NOMO-1 (cell line): ENCODE data around the gene PTPN23.

Source experiments
- DNase-seq, 2 experiments: peaks; one replicate each; lab custom pipeline; 2025; ENCODE audit not compliant: unreplicated experiment in 2 of 2; lab: John Stamatoyannopoulos, UW

PTPN23 gene

DNA sequence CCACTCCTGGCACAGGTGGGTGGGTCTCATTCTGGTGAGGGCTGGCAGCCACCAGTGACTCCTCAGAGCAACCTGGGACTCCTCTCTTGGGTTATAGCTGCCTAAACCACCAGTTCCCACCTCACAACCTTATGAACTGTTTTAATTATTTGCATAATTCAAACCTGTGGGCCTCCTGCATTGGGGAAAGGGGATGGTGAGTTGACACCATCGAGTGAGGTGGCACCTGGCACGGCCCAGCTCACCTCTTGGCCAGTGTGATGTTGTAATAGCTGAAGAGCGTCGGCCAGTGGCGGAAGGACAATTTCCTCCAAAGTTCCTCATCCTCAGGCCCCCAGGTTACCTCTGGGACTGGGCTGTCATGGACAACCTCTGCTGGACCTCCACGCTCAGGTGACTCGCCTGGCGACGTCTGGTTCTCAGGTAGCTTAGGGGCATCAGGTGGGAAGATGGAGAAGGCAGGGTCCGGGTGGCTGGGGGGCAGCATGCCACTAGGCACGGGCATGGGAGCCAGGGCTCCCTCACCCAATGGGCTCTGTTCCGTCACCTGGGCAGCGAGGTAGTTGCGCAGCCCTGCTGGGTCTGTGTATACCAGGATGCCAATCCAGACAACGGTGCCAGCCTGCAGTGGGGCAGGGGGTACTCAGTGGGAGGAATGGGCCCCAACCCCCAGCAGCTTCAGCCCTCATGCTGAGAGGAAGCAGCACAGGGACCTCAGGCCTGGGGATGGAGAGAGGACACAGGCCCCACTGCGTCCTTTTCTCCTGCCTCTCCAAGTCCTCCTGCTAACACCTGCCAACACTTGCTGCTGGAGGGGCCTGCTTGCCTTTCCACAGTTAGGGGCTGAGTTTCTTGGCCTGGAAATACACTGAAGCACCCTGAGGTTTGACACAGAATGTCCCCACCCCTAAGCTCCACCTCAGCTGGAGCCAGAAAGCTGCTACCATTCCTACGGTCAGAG, 38.5 kb downstream of the PTPN23 start:
- DNase-seq = no peak

DNA sequence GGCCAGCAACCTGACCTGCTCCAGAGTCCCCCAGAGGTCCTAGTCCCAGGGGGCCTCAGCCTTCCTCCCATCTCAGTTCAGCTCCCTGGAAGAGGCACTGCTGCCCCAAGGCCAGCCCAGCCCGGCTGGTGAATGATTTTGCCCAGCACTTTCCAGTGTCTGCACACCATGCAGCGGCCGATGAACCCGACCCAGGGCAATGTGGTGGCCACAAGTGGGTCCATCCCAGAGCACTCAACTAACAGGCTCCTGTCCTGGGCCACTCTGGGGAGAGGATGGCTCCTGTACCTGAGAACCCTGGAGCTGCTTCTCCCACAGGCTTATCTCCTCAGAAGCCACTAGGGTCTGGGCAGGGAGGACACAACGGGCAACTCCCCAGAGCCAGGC, 39.2 kb downstream of the PTPN23 start:
- no peak for DNase-seq

DNA sequence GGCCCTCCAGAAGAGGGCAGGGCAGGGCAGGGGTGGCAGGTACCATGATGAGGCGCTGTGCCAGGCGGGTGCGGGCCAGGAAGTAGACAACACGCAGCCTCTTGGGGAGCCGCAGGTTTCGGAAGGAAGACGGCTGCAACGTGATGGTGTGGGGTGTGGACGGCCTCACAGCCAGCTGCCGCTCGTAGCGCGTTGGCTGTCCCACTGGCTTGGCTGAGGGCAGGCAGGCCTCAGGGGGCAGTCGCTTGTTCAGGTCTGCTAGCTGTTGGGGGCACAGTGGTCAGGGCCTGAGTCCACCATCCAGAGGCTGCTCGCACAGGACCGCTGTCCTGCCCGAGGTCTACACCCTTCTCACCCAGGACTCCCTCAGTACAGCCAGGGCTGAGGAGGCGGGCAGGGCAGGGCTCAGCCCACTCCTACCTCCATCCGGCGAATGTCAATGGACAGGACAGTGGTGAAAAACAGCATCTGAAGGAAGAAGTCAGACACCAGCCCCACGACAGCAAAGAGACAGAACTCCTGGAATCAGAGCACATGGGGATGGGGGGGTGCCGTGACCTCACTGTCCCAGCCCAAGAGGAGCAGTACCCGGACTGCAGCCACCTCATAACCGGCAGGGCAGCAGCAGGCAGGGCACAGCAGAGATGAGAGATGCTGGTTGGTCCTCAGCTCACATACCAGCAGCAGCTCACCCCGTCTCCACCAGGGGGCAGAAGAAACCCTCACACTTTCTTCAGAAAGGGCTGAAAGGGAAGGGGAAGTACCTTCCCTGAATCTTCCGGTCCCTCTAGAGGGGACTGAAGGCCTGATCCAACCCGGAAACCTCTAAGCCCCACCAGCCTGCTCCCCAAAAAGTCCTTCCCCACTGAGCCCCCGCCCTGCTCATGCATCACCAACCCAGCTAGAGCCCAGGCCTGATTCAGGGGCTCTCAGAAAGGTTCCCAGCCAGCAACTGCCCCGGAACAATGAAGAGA, 40.0 kb downstream of the PTPN23 start:
- peak; percentile 73 to 83 for DNase-seq

- DNase-seq = no peak
These were observed 41.2 kb downstream of the PTPN23 start for GRCh38 chr3:47421741-47422649.

- no peak for DNase-seq
These were observed 41.9 kb downstream of the PTPN23 start for GRCh38 chr3:47422743-47423142.

GRCh38 chr3:47423548-47424145, 42.8 kb downstream of the PTPN23 start:
- no peak for DNase-seq

- no peak for DNase-seq
These were observed 43.9 kb downstream of the PTPN23 start for GRCh38 chr3:47424434-47425382.

- no peak for DNase-seq
These were observed 44.6 kb downstream of the PTPN23 start for GRCh38 chr3:47425383-47425778.

GRCh38 chr3:47425959-47426358, 45.1 kb downstream of the PTPN23 start:
- no peak for DNase-seq

GRCh38 chr3:47427866-47428265, 47.0 kb downstream of the PTPN23 start:
- DNase-seq = no peak

GRCh38 chr3:47428662-47429061, 47.8 kb downstream of the PTPN23 start:
- DNase-seq = no peak

GRCh38 chr3:47429476-47430270, 48.9 kb downstream of the PTPN23 start:
- no peak for DNase-seq

- DNase-seq = no peak
These were observed 49.8 kb downstream of the PTPN23 start for GRCh38 chr3:47430606-47431005.

DNA sequence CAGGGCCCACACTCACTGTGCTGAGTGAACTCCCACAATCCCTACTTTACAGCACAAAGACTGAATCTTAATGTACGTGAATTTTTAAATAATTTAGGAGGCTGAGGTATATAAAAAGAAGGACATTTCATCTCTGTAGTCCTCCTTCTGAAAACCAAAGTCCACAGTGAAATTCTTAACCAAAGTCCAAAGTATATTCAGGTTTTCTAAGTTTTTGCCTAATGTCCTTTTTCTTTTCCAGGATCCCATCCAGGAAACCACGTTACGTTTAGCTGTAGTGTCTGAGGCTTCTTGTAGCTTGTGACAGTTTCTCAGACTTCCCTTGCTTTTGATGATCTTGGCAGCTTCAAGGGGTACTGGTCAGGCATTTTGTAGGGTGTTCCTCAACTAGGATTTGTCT, 50.4 kb downstream of the PTPN23 start:
- DNase-seq = no peak

- DNase-seq = no peak
These were observed 51.9 kb downstream of the PTPN23 start for GRCh38 chr3:47432673-47433072.

- DNase-seq = no peak
These were observed 53.0 kb downstream of the PTPN23 start for GRCh38 chr3:47433796-47434195.

- no peak for DNase-seq
These were observed 54.0 kb downstream of the PTPN23 start for GRCh38 chr3:47434849-47435248.

DNA sequence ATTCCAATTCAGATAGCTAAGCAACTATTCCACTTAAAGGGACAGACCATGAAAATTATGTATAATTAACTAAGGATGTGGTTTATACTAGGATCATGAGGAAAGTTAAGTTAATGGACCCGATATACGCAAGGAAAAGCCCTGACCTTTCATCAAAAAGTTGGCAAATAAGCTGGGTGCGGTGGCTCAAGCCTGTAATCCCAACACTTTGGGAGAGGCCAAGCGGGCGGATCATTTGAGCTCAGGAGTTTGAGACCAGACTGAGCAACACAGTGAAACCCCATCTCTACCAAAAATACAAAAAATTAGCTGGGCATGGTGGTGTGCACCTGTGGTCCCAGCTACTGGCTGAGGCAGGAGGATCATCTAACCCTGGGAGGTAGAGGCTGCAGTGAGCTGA, 55.4 kb downstream of the PTPN23 start:
- DNase-seq = no peak
